Ureter (tissue), 1 donor: ENCODE results near the gene CDC20B. TPM values are rescaled to one million over a fixed set of nuclear protein-coding genes. Genes with fewer than 3 reads are reported as not detected.

Experiments
- DNase-seq: peaks from one replicate; pipeline ENCODE4 v3.0.0-alpha.2; 2020; ENCODE audit warnings: low spot score
- total RNA-seq: library from RNA; stranded (reverse); gene quantifications from one replicate; pipeline ENCODE4 v1.2.4, GENCODE V29; 2023
- donor health status: DM: yes; HTN: yes; CAD: no.

The CDC20B gene, protein sequence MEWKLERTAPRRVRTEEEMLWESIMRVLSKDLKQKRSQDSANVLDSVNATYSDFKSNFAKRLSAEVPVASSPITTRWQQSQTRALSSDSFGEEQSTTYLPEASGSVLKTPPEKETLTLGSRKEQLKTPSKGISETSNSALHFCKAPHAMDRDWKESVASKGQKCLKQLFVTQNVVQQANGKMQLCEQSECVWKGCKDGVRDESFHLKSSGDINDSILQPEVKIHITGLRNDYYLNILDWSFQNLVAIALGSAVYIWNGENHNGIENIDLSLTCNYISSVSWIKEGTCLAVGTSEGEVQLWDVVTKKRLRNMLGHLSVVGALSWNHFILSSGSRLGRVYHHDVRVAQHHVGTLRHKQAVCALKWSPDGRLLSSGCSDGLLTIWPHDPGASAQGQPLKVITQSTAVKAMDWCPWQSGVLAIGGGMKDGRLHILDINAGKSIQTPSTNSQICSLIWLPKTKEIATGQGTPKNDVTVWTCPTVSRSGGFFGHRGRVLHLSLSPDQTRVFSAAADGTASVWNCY
- not detected for total RNA-seq

DNA sequence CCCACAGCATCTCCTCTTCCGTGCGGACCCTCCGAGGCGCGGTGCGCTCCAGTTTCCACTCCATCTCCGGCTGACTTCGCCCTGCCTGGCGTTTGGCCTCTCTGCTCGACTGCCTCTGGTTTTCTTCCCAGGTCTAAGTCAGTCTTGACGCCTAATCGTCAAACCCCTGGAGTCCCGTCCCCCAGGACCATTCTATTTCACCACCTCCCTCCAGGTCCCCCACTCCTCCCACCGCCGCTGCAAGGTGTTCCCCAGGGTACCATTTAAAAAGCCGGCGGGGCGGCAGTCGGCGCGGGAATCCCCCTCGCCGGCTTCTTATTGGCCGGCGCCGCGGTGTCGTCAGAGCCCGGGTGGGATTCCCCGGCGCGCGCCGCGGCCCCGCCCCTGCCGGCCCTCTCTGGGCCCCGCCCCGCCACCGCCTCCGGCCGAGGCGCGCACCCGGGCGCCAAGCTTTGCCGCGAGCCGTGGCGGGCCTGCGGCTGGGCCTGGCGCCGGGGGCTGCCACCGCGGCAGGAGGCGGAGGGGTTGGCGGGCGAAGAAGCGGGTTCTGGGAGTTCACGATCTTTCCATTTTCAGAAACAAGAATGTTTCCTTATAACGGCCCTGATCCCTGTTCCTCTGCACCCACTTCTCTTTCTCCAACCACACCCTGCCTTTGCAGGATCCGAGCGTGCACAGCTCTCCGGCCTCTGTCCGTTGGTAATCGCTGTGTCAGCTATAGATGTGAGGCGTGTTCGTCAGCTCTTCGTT, at the start of gene CDC20B:
Gene CDC20B, minus strand, starts transcription at position 241 of the 750 bp plus-strand sequence. Its CDS starts 177 bp downstream, at position 64.
- peak; percentile 51 for DNase-seq

DNA sequence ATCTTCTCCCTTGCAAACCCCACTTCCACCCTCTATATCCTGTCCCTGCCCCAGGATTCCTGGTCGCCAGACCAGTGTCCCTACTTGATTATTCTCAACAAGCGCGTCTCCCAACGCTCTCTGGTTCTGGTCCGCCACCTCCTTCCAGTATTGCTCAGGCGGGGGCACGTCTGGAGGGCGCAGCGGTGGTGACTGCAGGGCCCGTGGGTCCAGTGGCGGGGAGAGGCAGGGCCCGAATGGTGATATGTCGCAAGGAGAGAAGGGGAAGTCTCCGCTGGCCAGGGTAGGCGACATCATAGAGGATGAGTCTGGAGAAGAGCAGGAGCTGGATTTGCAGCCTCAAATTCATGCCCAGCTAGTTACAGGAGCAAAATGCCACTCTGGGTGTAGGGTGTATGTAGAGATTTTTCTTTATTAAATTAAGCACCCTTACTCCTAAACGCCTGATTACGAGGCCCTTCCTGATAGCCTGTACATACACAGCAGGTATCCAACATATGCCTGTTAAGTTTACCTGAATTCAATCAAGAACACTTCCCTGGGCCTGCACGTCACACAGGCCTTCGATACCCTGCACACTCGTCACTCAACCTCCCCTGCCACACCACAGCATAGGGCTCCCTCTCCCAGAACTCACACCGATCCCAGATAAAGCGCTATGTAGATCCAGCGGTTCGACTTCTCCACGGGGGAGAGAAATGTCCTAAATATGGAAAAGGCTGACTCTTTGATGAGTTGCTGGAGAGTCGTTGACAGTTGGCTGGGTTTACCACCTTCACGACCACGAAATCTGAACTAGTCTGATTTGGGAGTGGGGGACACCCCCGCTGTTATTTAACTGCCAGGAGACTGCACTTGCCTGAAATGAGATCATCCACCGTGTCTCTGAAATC, 49.4 kb upstream of the CDC20B start:
- no peak for DNase-seq

DNA sequence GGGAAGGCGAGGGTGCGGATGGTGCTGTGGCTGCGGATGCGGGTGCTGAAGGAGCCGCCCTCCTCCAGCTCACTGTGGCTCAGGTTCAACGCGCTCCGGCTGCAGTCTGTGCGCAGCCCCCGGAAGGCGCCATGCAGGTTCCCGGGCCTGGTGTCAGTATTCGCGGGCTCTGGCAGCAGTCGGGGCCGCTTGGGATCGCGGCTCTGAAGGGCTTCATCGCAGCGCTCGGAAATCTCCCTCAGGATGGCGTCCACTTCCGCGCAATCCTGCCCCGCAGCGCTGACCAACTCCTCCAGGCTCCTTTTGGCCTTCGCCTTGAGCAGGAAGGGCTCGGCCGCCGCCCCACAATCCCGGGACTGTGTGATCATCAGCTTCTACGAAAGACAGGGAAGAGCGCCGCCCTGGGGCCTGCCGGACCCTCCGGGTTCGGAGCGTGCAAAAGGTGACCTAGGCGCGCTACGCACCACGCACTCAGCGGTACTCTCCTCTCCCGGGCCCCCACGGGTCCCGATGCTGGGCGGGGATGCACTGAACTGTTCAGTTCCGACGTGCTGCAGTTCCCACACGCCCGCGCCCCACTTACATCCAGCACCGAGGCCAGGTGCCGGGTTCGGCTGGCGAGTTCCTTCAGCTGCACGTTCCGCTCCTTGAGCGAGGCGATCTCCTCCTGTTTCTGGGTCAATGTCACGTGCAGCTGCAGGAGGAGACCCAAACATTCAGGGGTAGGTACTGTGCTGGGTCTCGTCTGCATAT, 47.6 kb upstream of the CDC20B start:
- peak; percentile 53 for DNase-seq

DNA sequence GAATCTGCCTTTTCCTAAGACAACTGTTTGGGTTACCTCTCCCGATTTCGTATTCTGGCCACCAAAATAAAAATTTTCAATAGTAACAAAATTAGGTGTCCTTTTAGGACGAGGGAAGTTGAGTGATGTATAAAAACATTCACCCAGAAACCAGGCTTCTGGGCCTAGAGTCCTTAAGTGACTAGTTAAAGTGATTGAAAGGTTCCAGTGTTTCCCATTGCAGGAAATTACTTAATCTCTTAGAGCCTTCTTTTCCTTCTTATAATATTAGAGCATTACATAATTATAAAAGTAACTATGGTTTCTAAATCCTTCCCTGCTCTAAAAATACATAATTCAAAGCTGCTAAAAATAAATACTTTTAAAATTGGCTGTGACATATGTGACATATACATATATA, 46.8 kb upstream of the CDC20B start:
- DNase-seq = no peak

DNA sequence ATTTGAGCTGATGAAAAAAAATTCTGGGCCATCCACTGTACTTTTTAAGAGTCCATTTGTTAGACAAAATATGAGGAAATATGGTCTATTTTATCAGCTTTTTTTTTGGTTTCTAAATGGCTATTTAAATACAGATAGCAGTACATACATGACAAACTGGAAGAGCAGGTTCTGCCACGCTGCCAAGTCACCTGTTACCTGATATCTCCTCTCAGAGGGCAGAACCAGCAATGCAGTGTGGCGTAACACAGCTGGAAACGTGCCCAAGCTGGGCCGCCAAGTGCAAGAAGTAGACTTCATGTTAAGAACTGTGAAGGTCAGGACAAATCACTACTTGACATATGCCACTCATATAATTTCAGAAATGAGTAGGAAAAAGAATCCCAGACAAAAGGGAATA, 46.0 kb upstream of the CDC20B start:
- DNase-seq = peak; percentile 88

DNA sequence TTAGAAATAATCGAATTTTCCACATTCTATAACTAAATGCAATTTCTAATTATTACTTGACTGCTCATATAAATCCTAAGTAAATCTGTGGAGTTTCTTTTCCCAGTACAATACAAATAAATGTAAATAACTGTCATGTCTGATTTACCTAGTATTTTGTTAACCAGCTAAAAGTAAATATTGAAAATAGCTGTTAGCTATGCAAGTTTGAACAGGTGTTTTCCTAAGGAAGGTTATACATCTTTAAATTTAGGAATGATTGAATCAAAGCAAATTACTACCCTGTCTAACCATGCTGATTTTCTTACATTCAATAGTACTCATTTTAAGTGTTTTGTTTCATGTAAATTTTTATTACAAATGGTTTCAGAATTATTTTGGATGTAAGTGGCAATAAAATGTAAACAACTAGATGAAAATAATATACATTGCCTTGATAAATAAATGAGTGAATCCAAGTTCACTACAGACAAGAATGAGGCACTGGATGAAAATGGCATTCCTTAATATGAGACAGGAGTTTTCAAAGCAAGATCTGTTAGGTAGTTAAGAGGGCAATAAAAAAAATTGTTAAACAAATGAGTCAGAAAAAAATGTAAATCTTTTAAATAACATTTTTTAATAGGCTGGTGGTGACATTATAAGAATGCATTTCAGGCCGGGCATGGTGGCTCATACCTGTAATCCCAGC, 38.4 kb upstream of the CDC20B start:
- no peak for DNase-seq

DNA sequence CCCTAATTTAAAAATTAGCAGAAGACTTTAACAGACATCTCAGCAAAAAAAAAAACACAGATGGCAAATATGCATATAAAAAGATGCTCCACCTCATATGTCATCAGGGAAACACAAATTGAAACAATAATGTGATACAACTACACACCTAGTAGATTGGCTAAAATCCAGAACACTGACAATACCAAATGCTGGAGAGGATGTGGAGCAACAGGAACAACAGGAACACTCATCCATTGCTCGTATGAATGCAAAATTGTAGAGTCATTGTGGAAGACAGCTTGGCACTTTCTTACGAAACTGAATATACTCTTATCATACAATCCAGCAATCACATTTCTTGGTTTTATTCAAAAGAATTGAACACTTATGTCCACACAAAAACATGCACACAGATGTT, 32.0 kb upstream of the CDC20B start:
- no peak for DNase-seq

DNA sequence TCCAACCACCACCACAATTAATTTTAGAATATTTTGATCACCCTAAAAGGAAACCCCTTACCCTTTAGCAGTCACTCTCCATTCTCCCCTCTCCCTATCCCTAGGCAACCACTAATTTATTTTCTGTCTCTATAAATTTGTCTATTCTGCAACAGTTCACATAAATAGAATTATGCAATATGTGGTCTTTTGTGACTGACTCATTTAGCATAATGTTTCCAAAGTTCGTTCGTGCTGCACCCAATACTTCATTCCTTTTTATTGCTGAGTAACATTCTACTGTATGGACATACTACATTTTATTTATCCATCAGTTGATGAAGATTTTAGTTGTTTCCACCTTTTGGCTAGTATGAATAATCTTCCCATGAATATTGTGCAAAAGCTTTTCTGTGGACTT, 18.2 kb upstream of the CDC20B start:
- no peak for DNase-seq

DNA sequence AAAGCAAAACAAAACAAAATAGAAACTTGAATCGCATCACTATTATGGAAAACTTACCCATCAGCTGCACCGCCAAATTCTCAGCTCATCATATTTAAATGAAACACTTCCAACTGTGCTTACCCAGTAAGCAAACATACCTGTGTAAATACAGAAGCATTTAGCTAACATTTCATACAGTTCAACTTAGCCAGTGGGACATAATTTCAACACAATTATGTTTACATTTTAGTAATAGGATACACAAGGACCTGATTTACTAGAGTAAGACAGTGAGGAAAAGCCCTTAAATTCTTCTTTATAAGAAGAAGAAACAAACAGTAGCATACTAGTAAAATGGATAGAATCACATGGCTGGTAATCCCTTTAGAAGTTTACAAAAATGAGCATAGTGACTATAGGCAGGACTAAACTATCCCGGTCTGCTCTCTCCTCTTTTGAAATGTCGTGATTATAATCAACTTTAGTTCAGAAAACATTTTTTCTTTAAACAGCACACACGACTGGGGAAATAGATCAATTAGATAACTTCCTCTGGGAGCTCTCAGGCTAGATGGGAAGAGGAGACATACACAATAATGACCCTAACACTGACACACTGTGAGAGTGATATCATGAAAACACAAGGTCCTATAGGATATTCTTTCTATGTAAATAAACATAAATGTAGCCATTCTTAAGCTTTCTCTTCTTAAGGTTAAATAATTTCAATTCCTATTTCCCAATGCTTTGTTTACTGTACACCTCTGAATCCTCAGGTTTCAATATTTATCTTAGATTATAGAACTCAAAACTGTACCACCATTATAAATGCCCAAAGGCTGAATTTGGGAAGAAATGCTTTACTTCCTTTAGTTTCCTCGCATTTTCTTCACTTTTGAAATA, 15.9 kb upstream of the CDC20B start:
- no peak for DNase-seq

DNA sequence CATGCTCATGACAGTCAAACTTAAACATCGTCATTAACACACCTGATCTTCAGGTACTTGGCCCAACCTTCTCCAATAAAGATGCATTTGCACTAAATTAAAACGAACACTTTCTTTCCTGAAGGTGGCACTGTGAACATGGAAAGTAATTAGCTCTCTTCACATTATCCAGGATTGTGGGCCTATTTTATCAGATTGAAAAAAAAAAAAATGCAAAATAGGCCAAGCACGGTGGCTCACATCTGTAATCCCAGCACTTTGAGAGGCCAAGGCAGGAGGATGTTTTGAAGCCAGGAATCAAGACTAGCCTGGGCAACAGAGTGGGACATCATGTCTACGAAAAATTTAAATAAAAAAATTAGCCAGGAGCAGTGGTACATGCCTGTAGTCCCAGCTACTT, 14.4 kb upstream of the CDC20B start:
- DNase-seq = no peak

DNA sequence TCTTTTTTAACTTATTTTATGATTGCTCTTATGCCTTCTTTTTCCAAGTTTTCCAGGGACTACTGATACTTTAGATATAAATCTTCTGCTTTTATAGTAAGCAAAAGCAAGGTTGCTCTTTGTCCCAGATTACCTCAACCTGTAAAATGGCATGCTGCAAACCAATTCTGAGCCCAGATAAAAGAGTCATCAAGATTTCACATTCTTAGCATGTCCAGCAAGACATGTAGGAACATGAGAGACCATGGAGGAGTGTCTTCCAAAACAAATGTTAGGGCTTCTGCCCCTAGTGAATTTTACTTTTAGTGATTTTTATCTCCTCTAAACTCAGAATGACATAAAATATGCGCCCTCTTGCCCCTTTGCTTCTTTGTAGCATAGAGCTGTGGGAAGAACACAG, 7.0 kb upstream of the CDC20B start:
- no peak for DNase-seq

DNA sequence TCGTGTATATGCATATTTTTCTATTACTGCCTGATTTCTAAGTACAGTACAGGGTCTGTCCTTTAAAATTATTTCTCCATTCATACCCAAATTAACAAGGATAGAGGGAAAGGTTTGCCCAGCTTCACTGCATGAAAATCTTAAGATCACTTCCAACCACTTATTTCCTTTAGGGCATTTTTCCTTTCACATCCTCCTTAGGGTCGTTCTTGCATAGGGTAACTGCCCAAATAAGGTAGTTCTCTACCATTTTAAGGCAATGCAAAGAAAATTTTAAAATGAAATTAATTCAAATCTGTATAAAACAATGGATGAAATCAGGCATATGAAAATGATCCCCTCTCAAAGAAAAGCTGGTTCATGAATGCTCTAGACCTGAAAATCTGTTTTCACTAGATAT, 4.1 kb upstream of the CDC20B start:
- no peak for DNase-seq

DNA sequence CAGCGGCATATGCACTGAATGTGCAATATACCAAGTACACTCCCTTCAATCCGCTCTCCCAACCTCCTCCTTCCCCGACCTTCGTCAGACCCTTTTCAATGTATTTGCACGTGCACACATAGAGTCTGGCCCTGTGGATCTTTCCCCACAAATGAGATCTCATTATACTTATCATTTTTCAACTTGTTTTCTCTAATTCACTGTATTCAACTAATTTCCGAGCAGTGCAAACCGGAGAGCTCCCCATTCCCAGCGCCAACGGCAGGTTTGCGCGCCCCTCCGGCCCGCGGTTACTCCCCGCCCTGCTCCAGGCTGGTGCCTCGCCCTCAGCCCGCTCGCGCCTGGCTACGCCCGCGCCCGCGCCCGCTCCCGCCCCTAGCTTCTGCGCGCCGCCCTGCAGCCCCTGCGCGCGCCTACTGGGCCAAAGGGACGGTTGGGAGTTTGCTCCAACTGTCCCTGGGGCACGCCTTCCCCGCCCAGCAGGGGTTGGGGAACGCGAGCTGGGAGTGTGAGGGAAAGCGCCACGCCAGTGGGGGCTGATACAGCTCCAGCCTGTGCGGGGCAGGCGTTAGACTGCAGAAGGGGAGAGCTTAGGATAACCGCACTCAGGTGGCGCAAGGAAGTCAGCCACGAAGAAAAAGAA, 3.3 kb upstream of the CDC20B start:
- no peak for DNase-seq

DNA sequence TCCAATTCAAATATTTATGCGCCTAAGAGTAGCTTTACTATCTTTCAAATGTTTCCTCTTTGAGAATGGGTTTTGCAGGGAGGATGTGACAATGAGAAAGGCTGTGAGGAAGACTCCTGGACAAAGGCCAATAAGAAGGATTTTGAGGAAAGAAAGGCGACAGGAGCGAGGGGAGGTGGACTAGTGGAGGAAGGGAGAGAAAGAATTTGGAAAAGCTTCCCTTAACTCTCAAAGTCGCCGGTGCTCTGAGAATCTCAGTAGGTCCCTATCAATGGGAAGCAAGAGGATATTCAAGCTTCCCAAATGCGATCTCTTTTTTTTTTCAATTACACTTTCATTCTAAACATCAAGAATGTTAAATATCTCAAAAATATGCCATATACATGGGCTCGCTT, 2.8 kb upstream of the CDC20B start:
- DNase-seq = no peak

DNA sequence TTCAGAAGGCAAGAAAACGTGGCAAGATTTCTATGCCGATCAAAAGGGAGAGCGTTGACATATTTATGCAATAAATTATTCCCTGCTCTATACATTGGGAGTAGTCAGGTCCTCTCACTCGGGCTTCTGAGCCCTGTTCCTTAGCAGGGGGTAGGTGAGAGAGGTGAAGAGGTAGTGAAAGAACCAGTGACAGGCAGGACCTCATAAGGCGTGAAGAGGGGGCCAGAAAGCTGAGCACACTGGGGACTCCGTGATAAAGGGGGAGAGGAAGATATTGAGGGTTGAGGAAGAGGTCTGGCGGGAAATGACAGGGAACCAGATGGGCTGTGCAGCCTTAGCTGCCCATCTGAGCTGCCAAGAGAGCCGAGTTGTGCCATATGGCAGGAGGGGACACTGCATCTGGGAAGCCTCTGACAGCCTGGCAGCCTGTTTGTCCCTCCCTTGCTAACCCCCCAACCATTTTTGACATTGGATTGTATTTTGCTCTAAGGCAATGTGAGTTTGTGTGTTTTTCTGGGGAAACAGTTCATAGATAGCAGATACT, 782 bp upstream of the CDC20B start:
- no peak for DNase-seq

DNA sequence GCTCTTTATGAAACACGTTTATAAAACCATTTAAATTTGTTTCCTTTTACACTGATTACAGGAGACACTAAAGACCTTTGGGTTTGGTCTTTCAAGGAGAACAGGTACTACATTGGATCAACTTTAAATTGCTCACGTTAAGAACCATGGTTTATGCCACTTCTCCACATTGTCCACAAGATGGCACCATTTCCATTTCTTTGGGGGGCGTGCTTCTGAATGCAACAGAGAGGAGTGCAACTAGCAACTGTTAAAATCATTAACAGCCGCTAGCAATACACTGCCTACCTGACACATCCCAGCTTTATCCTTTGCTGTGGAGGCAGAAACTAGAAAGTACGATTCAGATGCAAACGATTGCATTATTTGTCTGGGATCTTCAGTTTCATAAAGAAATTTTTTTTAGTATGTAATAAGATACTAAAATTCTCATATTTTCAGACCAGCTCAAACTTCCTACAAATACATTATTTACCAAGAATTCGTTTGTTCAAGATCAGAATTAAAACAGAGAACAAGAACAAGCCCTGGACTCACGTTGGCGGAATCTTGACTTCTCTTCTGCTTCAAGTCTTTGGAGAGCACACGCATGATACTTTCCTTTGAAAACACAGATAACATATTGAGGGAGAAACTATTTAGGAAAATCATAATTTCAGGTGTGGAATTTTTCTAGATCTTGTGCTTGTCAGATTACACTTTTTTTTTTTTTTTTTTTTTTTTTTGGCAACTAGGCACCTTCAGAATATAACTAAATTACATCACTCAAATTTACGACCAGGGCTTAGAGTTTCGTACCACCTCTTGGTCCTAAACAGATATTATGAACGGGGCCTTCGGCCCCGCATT, 702 bp downstream of the CDC20B start:
- peak; percentile 65 for DNase-seq

DNA sequence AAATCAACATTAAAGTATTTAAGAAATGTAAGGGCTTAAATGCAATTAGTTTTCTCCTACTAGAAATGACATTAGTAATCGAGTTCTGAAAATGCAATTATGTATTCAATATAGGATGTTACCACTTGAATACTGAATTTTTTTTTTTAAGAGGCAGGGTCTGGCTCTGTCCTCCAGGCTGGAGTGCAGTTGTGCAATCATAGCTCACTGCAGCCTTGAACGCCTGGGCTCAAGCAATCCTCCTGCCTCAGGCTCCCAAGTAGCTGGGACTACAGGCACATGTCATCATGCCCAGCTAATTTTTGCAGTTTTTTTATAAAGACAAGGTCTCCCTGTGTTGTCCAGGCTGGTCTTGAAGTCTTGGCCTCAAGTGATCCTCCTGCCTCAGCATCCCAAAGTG, 1.5 kb downstream of the CDC20B start:
- no peak for DNase-seq

DNA sequence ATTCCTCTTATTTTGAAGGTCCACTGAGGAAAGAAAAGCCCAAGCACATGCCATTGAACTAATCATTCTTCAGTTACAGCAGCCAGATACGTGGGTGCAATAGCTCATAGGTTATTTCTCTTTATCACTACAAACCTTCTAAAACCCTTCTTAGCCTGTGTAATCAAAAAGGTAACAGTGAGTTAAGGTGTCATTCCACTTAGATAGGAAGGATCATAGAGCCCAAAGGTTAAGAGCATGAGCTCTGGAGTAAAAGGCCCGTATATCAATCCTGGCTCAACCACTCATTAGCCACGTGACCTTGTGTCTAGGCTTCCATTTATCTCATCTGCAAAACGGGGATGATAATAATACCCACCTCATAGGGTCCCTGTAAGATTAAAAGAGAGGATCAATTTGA, 10.3 kb downstream of the CDC20B start:
- DNase-seq = no peak
